AG10803 (cell line): ENCODE data around the gene SSC4D.
"Not testable (repeated sequence)": the region's sequence is repeated elsewhere in the genome, so short reads cannot be mapped to it uniquely, and the experiment has no call there.

ENCODE experiments used
- DNase-seq: peaks from one replicate; pipeline ENCODE4 v3.0.0; 2010; ENCODE audit warnings: low read depth
- H3K4me3 ChIP-seq: 2 replicates; pipeline ENCODE4 v1.5.1; 2011; ENCODE audit warnings: mild to moderate bottlenecking, low read length, control low read depth
- TF ChIP-seq, protein P1 (sequence below): conservative IDR thresholded peaks from 2 replicates; pipeline ENCODE4 v1.5.1; 2011; ENCODE audit warnings: mild to moderate bottlenecking, low read length, control low read depth, inconsistent platforms

The SSC4D gene

GRCh38 chr7:76369018-76369417 lies 40.5 kb downstream of the SSC4D start:
- no peak overlapping the region for H3K4me3 ChIP-seq
- TF ChIP-seq, protein P1, sequence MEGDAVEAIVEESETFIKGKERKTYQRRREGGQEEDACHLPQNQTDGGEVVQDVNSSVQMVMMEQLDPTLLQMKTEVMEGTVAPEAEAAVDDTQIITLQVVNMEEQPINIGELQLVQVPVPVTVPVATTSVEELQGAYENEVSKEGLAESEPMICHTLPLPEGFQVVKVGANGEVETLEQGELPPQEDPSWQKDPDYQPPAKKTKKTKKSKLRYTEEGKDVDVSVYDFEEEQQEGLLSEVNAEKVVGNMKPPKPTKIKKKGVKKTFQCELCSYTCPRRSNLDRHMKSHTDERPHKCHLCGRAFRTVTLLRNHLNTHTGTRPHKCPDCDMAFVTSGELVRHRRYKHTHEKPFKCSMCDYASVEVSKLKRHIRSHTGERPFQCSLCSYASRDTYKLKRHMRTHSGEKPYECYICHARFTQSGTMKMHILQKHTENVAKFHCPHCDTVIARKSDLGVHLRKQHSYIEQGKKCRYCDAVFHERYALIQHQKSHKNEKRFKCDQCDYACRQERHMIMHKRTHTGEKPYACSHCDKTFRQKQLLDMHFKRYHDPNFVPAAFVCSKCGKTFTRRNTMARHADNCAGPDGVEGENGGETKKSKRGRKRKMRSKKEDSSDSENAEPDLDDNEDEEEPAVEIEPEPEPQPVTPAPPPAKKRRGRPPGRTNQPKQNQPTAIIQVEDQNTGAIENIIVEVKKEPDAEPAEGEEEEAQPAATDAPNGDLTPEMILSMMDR, result no peak
- no peak for DNase-seq

- TF ChIP-seq, protein P1, result no peak
- no peak for DNase-seq
- H3K4me3 ChIP-seq, result no peak overlapping the region
Measured at GRCh38 chr7:76368190-76368589, 41.3 kb downstream of the SSC4D start.

DNA sequence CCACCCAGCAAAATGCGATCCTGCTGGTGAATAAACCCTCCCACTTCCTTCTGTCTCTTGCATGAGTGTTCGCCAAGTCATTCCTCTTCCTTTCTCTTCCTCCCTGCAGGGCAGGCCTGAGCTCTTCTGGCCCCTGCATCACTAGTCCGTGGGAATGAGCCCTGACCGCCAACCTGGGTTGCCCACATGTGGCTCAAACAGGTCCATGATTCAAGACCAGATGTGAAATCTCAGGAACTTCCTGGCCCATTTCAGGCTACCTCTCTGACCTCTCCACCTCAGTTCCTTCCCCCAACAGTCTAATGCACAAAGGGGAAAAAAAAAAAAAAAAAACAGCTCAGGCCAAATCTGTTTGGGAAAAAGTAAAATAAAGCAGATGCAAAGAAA lies 45.3 kb downstream of the SSC4D start:
- H3K4me3 ChIP-seq, result no peak overlapping the region; the same call in 1 of the 2 replicates
- TF ChIP-seq, protein P1, result no peak
- peak; percentile 75 for DNase-seq

- not testable (repeated sequence) for DNase-seq, H3K4me3 ChIP-seq
Measured at GRCh38 chr7:76363754-76364153, 45.7 kb downstream of the SSC4D start.

DNA sequence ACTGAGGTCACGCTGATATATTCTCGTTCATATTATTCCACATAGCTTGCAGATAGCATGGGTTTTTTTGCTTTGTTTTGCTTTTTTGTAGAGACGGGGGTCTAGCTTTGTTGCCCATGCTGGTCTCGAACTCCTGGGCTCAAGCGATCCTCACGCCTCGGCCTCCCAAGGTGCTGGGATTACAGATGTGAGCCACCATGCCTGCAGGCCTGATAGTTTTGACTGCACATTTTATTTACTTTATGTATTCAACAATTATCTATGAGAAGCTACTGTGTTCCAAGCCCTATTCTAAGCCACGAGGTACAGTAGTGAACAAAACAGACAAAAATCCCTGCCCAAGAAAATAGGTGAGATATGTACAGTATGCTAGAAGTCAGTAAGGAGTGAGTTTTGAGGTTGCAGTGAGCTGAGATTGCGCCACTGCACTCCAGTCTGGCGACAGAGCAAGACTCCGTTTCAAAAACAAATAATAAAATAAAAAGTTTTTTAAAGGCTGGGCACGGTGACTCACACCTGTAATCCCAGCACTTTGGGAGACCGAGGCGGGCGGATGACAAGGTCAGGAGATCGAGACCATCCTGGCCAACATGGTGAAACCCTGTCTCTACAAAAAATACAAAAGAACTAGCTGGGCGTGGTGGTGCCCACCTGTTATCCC lies 49.4 kb downstream of the SSC4D start:
- peak overlapping the region; percentile 74; the same call in 1 of the 2 replicates for H3K4me3 ChIP-seq
- TF ChIP-seq, protein P1, result no peak
- peak; percentile 26 for DNase-seq

- TF ChIP-seq, protein P1, result peak; percentile 63
- peak overlapping the region; percentile 74 for H3K4me3 ChIP-seq
- peak; percentile 98 for DNase-seq
Measured at GRCh38 chr7:76359111-76359977, 50.2 kb downstream of the SSC4D start.

DNA sequence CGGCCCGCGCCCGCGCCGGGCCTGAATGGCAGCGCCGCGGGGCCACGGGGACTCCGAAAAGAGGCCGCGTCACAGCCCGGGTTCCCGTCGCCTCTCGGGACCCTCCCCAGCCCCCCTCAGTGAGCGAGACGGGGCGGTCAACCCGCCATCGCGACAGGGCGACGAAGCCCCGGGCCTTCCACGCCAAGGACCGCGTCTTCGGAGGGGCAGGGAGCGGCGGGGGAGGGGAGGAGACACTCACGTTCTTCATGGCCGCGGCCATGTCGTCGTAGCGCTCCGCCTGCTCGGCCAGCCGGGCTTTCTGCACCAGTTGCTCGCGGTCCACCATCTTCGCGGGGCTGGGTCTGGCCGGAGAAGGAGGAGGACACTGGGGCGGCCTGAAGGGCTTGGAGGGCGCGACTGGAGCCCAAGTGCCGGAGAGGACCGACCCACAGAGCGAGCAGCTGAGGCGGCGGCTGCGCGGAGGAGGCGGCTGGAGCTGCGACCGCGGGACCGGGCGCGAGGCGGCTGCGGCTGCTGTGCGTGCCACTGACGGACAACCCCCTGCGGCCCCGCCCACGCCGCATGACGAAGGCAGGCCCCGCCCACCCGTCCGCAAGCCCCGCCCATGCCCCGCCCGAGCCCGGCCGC lies 50.9 kb downstream of the SSC4D start, which contains the start of gene YWHAG:
Gene YWHAG, minus strand, starts transcription at position 511 of the 630 bp plus-strand sequence. Its CDS starts 183 bp downstream, at position 328.
- TF ChIP-seq, protein P1, result no peak
- peak within 1 kb of the TSS; percentile 91 for H3K4me3 ChIP-seq
- peak; percentile 88 for DNase-seq
